Immature natural killer cell (primary cell): ENCODE data around the gene RETREG3. TPM values are rescaled to one million over a fixed set of nuclear protein-coding genes. Genes with fewer than 3 reads are reported as not detected.
"Not testable (repeated sequence)": the region's sequence is repeated elsewhere in the genome, so short reads cannot be mapped to it uniquely, and the experiment has no call there.

Experiments used
- DNase-seq, 3 donors: peaks; one replicate each; pipeline ENCODE4 v3.0.0; 2022; ENCODE audit warnings: mixed read lengths in 1 of 3
- H3K27ac Mint-ChIP-seq, 6 donors: one replicate each; pipeline ENCODE4 v1.8.0; 2020; ENCODE audit warnings: mixed read lengths in 6 of 6, mild to moderate bottlenecking in 5 of 6, inconsistent platforms in 4 of 6, moderate library complexity in 3 of 6
- H3K27me3 Mint-ChIP-seq, 3 donors: one replicate each; pipeline ENCODE4 v1.8.0; 2020 to 2021; ENCODE audit warnings: low read depth in 3 of 3, mild to moderate bottlenecking in 3 of 3, mixed read lengths in 3 of 3, moderate library complexity in 3 of 3, inconsistent platforms in 1 of 3
- H3K36me3 Mint-ChIP-seq, 3 donors: one replicate each; pipeline ENCODE4 v1.8.0; 2020; ENCODE audit warnings: mixed read lengths in 3 of 3, inconsistent platforms in 2 of 3, mild to moderate bottlenecking in 2 of 3
- H3K4me1 Mint-ChIP-seq, 2 donors: one replicate each; pipeline ENCODE4 v1.8.0; 2020; ENCODE audit warnings: inconsistent platforms in 2 of 2, mild to moderate bottlenecking in 2 of 2, mixed read lengths in 2 of 2, moderate library complexity in 1 of 2
- H3K4me3 Mint-ChIP-seq, 5 donors: one replicate each; pipeline ENCODE4 v1.8.0; 2020; ENCODE audit warnings: mild to moderate bottlenecking in 5 of 5, mixed read lengths in 5 of 5, inconsistent platforms in 3 of 5, moderate library complexity in 3 of 5
- H3K9me3 Mint-ChIP-seq, 6 donors: one replicate each; pipeline ENCODE4 v1.8.0; 2020; ENCODE audit warnings: mild to moderate bottlenecking in 6 of 6, mixed read lengths in 6 of 6, inconsistent platforms in 4 of 6, moderate library complexity in 3 of 6
- polyA plus RNA-seq, 3 donors: library from polyadenylated mRNA; unstranded; fragments of 300-500 nt; fragmentation: Illumina TruSeq; gene quantifications; one replicate each; pipeline ENCODE4 v1.2.3, GENCODE V29; 2021

RETREG3 gene
- polyA plus RNA-seq, 3 donors from 2014 or later = 132 to 168 (median 133) TPM

- not testable (repeated sequence) for H3K4me1 Mint-ChIP-seq, H3K9me3 Mint-ChIP-seq, H3K4me3 Mint-ChIP-seq, H3K27ac Mint-ChIP-seq, H3K27me3 Mint-ChIP-seq, DNase-seq
- peaks cover 0 to 11% (median 0%) of the 10 kb centered on the region in 3 donors for H3K36me3 Mint-ChIP-seq
These were observed 18.0 kb upstream of the RETREG3 start for GRCh38 chr17:42627032-42627764.

DNA sequence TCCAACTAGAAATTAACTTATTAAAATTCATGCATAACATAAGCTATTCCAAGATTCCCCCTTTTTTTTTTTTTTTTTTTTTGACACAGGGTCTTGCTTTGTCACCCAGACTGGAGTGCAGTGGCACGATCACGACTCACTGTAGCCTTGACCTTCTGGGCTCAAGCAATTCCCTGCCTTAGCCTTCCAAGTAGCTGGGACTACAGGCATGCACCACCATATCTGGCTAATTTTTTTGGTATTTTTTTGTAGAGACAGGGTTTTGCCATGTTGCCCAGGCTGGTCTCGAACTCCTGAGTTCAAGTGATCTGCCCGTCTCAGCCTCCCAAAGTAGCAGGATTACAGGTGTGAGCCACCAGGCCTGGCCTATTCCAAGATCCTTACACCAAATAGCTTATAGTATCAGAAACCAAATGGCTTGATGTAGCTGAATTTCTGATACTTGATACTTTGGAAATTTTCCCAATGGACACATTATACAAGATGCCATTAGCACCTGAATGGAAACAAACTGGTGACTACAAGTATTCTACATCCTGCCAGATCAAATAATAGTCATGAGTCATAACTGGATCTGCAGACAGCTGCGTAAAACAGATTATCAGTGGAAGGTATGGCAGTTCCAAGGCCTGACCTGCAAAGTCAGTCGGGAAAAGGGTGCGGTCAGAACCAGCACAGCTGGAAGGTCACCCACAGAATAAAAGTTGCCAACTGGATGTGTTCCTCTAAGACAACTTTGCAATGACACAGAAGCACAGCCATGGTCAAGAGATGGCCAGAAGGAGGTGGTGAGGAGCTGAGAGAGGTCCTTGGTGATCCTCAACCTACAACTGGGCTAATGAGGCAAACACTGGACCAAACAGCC, 14.8 kb upstream of the RETREG3 start:
- Mint-ChIP-seq H3K27ac (no peak overlapping the region), H3K27me3 (peaks cover 0 to 3% (median 2%) of the 10 kb centered on the region in 3 donors), H3K4me3 (no peak overlapping the region), H3K4me1 (peaks cover 2 to 3% of the 10 kb centered on the region in 2 donors), H3K36me3 (peaks cover 0 to 7% (median 0%) of the 10 kb centered on the region in 3 donors), H3K9me3 (peaks cover 0 to 1% (median 0%) of the 10 kb centered on the region in 6 donors)
- no peak for DNase-seq

DNA sequence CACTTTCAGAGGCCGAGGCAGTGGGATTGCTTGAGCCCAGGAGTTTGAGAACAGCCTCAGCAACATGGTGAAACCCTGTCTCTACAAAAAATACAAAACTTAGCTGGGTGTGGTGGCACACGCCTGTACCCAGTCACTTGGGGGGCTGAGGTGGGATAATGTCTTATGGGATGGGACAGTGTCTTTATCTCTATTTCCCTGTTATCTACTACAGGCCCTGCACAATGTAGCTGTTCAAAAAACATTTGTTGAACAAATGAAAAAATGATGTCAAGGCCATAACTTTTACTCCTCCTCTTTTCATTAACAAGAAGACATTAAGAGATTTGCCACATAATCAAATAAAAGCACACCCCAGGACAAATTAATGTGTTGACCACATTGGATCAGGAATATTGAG, 14.1 kb upstream of the RETREG3 start:
- H3K4me3 Mint-ChIP-seq = no peak overlapping the region
- H3K27me3 Mint-ChIP-seq = peaks cover 0 to 3% (median 2%) of the 10 kb centered on the region in 3 donors
- H3K9me3 Mint-ChIP-seq = peaks cover 0 to 1% (median 0%) of the 10 kb centered on the region in 6 donors
- H3K4me1 Mint-ChIP-seq = peaks cover 9 to 10% of the 10 kb centered on the region in 2 donors
- no peak for DNase-seq
- peaks cover 0 to 6% (median 0%) of the 10 kb centered on the region in 3 donors for H3K36me3 Mint-ChIP-seq
- no peak overlapping the region for H3K27ac Mint-ChIP-seq

- not testable (repeated sequence) for H3K36me3 Mint-ChIP-seq, H3K27me3 Mint-ChIP-seq, DNase-seq, H3K9me3 Mint-ChIP-seq, H3K4me3 Mint-ChIP-seq, H3K27ac Mint-ChIP-seq
- H3K4me1 Mint-ChIP-seq = peaks cover 14% of the 10 kb centered on the region in 2 donors
These were observed 12.8 kb upstream of the RETREG3 start for GRCh38 chr17:42621987-42622386.

DNA sequence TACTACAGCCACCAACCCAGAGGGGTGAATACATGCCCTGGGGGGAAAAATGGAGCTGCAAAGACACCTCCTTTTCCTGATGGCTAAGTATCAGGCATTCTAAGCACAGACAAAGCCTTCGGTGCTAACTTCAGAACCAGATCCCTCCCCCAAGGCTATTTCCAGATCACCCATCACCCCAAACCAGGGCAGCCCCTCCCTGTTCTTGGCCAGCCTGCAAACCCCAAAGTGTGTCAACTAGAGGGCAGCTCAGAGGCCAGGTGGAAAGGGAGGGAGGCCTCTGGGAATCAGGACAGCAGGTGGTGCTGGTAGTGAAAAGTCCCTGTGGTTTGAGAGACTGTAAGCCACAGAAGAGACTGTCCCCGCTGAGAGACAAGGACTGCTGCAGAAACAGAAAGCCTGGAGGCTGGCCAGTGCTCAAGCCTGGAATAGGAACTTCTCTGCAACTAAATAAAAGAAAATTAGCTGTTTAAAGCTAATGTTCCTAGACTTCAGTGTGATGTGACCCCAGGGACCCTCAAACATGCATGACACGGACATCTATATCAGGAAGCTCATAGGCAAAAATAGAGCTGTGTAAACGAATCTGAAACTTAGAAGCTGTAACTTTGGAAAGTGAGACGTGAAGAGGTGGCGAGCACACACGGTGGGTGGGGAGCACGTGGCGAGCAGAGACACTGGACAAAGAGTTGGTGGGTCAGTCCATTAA, 9.4 kb upstream of the RETREG3 start:
- DNase-seq = peak in 1 of 3 donors; percentile 10

GRCh38 chr17:42617956-42618431, 8.8 kb upstream of the RETREG3 start:
- no peaks in the 10 kb centered on the region for H3K9me3 Mint-ChIP-seq
- H3K36me3 Mint-ChIP-seq = peaks cover 0 to 20% (median 6%) of the 10 kb centered on the region in 3 donors
- H3K4me1 Mint-ChIP-seq = peaks cover 14% of the 10 kb centered on the region in 2 donors
- DNase-seq = no peak
- H3K27me3 Mint-ChIP-seq = peaks cover 0 to 4% (median 2%) of the 10 kb centered on the region in 3 donors
- peak overlapping the region in 2 of 6 donors; percentile 39 to 58 for H3K27ac Mint-ChIP-seq
- H3K4me3 Mint-ChIP-seq = no peak overlapping the region

More for the DNA sequence above, 9.4 kb upstream of the RETREG3 start:
- H3K27me3 Mint-ChIP-seq = peaks cover 0 to 3% (median 2%) of the 10 kb centered on the region in 3 donors
- peaks cover 14% of the 10 kb centered on the region in 2 donors for H3K4me1 Mint-ChIP-seq
- H3K27ac Mint-ChIP-seq = peak overlapping the region in 4 of 6 donors; percentile 17 to 58 (median 32)
- peak overlapping the region in 4 of 5 donors; percentile 2 to 68 (median 62) for H3K4me3 Mint-ChIP-seq
- H3K9me3 Mint-ChIP-seq = no peaks in the 10 kb centered on the region
- peaks cover 3 to 19% (median 6%) of the 10 kb centered on the region in 3 donors for H3K36me3 Mint-ChIP-seq

DNA sequence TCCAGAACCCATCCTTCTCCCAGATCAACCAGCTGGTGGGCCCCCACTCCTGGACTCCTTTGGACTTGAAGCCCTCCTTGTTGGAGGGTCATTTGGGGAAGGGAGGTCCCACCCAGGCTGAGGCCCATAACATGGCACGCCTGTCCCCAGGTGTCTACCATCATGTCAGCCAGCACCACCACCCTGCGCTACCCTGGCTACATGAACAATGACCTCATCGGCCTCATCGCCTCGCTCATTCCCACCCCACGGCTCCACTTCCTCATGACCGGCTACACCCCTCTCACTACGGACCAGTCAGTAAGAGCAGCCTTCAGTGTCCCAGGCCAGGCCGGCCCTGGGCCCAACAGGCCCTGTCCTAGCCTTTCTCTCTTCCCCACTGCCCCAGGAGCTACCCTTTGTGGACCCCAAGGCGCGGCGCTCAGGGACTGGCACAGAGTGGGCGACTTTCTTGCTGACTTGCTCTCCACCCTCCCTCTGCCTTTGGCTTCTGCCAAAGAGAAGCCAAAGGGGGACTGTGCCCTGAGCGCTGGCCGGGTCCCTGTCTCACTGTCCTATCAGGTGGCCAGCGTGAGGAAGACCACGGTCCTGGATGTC, 4.6 kb upstream of the RETREG3 start:
- no peaks in the 10 kb centered on the region for H3K9me3 Mint-ChIP-seq
- H3K27ac Mint-ChIP-seq = no peak overlapping the region
- H3K4me3 Mint-ChIP-seq = no peak overlapping the region
- no peak for DNase-seq
- peaks cover 6 to 12% (median 8%) of the 10 kb centered on the region in 3 donors for H3K27me3 Mint-ChIP-seq
- peaks cover 19 to 23% of the 10 kb centered on the region in 2 donors for H3K4me1 Mint-ChIP-seq
- H3K36me3 Mint-ChIP-seq = peaks cover 0 to 25% (median 6%) of the 10 kb centered on the region in 3 donors

GRCh38 chr17:42612013-42612412, 2.8 kb upstream of the RETREG3 start:
- H3K9me3 Mint-ChIP-seq = no peaks in the 10 kb centered on the region
- no peak overlapping the region for H3K27ac Mint-ChIP-seq
- H3K36me3 Mint-ChIP-seq = peaks cover 0 to 25% (median 6%) of the 10 kb centered on the region in 3 donors
- H3K4me1 Mint-ChIP-seq = peaks cover 24 to 31% of the 10 kb centered on the region in 2 donors
- H3K27me3 Mint-ChIP-seq = peaks cover 8 to 17% (median 10%) of the 10 kb centered on the region in 3 donors
- no peak for DNase-seq
- H3K4me3 Mint-ChIP-seq = peak overlapping the region in 4 of 5 donors; percentile 21 to 49 (median 40)

GRCh38 chr17:42609814-42610801, 934 bp upstream of the RETREG3 start:
- Mint-ChIP-seq H3K27me3 (peaks cover 8 to 17% (median 9%) of the 10 kb centered on the region in 3 donors), H3K36me3 (peaks cover 0 to 24% (median 6%) of the 10 kb centered on the region in 3 donors), H3K4me1 (peaks cover 43 to 50% of the 10 kb centered on the region in 2 donors), H3K27ac (peak overlapping the region; percentile 94 to 100 (median 98)), H3K4me3 (peak overlapping the region; percentile 99 to 100 (median 100))
- DNase-seq = peak in 1 of 3 donors; percentile 3
- not testable (repeated sequence) for H3K9me3 Mint-ChIP-seq

- peaks cover 56 to 66% of the 10 kb centered on the region in 2 donors for H3K4me1 Mint-ChIP-seq
- H3K27me3 Mint-ChIP-seq = peaks cover 8 to 14% (median 9%) of the 10 kb centered on the region in 3 donors
- H3K36me3 Mint-ChIP-seq = peaks cover 0 to 16% (median 0%) of the 10 kb centered on the region in 3 donors
- H3K4me3 Mint-ChIP-seq = peak overlapping the region; percentile 99 to 100 (median 100)
- peak; percentile 27 to 32 (median 30) for DNase-seq
- H3K9me3 Mint-ChIP-seq = no peaks in the 10 kb centered on the region
- H3K27ac Mint-ChIP-seq = peak overlapping the region; percentile 94 to 100 (median 98)
These were observed 631 bp downstream of the RETREG3 start for GRCh38 chr17:42608305-42609181.

GRCh38 chr17:42607769-42608168, 1.4 kb downstream of the RETREG3 start:
- Mint-ChIP-seq H3K27ac (peak overlapping the region; percentile 94 to 100 (median 98)), H3K9me3 (no peaks in the 10 kb centered on the region), H3K36me3 (peaks cover 0 to 18% (median 0%) of the 10 kb centered on the region in 3 donors), H3K4me1 (peaks cover 62 to 74% of the 10 kb centered on the region in 2 donors), H3K4me3 (peak overlapping the region; percentile 99 to 100 (median 100)), H3K27me3 (peaks cover 8 to 13% (median 9%) of the 10 kb centered on the region in 3 donors)
- DNase-seq = no peak
